GM20431 (cell line): ENCODE data around the gene NRIP1.

Experiments used
- in situ Hi-C: fragments of 300-500 bp; cut with MseI, MboI; formaldehyde crosslinking; loops from one replicate; pipeline ENCODE4 v1.15.0; 2020; ENCODE audit warnings: low sequenced_read_pairs; ENCODE audit not compliant: unreplicated experiment

NRIP1 gene

DNA sequence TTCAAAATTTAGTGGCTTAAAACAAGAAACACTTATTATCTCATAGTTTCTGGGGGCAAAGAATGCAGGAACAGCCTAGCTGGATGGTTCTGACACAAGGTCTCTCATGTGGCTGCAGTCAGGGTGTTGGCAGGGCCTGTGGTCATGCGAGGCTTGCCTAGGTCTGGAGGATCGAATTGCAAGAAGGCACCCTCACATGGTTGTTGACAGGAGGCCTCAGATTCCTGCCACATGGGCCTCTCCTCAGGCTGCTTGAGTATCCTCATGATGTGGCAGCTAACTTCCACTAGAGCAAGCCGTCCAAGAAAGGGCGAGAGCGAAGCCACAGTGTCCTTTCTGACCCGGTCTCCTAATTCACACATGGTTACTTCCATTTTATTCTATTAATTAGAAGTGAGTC is 6.2 kb upstream of the NRIP1 start:
- in situ Hi-C loops, result no loop called here

DNA sequence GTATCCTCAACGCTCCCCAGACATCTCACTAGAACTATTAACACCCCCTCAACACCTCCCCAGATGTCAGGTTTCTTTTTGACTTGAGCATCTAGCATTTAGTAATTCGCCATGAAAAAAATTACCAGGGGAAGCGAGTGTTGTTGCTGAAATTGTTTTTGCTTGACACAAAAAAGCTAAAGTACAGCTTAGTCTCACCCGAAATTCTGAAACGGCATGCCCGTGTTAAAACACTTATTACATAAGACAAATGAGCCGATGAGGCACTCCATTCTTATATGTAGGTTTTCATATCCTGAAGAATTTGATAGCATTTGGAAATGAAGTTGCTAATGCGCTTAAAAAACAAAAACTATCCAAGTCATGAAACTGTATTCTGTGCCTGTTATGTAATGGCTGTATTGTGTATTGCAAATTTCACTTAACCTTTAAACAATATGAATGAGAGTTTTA is 1.3 kb upstream of the NRIP1 start:
- in situ Hi-C loops, result no loop called here

DNA sequence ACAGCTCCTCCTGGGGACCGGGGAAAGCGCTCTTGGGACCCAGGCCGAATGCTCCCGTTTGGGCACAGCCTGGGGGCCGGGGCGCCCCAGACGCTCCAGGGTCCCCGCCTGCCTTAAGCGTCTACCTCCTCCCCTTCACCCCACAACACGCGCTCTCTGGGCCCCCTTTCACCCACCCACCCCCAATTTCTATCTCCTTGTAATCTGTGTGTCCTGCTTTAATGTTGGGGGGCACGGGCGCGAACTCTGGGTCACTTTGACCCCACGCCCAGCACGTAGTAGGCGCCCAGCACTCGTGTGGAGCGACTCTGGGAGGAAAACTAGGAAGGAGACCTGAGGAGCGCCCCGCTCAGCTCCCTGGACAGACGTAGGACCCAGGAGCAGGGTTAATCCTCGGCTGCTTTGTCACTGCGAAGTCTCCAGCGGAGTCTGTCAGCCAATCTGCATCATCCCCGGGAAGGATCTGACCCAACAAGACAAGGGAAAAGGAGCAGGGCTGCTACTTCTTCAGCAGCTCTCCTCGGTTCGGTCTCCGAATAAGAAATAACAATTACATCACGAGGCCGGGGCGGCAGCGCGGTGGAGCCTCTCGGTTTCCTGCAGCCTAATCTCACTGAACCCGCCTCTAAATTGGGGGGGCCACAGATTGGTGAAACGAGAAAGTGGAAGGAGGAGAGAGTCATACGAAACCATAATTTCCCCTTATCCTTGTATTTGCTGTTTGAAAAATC is 757 bp upstream of the NRIP1 start:
- in situ Hi-C loops, result no loop called here

DNA sequence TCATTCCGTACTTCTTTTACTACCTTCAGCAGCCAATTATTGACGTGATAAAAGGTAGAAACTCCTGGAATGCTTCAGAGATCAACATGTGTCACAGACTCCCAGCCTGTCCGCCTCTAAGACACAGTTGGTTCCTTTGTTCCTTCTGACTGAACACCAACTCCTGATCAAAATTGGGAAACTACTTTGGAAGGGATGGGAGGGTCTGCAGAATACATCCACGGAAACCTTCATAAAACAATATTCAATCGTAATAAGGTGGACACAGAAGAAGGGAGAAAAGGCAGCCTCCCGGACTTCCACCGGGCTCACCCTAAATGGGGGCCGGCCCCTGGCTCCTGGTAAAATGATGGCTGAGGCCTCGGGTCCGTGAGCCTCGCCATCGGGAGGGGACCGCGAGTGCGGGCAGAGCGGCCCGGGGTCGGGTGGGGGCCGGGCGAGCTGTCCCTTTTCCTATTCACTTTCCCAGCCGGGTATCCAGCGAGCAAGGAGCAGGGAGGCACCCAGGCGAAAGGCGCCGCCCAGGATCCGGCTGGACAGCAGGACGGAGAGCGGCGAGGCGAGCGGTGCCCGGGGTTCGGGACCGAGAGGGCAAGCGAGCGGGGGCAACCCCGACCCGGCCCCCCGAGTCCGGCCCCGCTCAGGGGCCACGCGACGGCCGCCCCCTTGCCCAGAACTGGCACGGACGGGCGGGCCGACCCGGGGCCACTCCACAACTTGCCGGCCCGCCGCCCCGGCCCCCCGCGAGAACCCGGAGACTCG is 805 bp downstream of the NRIP1 start:
- in situ Hi-C loops, result no loop called here

DNA sequence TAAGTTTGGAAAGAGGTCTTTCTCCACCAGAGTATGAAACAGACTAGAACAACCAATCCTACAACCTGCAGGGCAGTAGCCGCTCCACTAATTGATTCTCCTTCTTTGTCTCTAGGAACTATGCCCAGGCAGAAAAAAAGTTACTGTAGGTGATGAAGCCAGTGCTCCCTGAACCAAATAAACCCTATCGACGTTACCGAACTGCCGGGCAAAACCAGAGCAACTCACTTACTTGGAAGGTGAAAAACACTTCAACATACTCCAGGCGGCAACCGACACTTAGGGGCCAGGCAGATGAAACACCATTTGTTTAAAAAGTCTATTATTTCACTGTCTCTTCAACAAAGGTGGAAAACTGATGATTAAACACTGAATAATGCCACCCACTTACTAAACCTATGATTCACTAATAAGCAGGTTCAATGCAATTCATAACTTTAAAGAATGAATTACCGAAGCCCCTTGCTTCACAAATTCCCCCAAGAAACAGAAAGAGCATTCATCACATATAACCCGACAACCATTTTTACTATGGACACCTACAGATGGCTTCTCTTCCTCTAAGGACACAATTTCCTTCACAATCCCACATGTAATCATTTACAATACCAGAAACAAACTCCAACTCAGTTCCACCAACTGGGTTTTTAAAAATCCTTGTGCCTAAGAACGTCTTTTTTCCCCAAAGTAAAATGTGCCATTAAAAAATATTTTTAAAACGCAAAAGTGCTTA is 1.6 kb downstream of the NRIP1 start:
- in situ Hi-C loops, result no loop called here

DNA sequence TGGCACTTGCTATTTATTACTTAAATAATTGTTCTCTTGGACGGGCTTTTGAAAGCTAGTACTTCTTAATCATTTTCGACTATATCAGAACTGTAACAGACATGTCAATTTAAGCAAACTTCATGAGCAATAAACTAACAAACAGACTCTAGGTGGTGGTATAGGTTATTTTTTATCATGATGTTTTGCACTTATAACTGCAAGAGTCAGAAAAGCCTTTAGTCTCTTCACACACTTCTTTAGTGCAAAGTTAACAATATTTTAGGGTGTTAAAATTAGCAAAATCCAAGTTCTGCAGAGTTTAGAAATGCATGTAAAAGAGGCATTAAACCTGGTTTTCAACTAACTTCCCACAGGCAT is 2.2 kb downstream of the NRIP1 start:
- in situ Hi-C loops, result no loop called here

DNA sequence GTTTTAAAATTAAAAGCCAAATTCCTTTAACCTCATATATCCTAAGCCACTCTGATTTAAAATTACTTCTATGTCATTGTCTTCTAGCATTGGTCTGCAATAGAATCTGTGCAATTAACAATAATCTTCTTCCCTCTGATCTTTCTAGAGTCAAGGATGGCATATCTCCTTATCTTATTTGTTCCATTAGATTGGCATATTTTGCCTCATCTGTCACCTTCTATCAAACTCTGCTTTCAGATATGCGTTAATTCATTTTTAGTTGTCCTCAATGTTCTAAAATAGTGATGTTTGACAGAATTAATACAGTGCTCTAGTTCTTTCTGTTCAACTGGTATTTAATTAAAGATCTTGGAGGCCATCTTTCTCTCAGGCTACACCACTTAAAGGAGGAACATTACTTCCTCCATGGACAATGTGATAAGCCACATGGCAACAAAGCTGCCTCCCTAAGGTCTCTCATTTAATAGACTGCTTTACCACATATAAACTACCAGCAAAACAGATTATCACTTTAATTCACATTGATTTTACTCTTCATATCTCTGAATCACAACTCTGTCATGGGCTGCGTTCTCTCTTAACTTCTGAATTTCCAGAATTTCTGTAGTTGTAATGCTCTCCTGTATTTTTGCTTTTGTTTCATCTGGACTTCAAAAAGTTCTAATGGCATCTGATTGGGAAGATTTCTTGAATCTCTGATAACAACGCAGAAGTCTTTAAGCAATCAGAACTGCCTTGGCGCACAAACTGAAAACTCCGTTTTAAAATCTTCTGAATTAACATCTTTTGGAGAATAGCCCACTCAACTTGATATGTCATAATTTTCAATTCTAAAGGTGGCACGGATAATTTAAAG is 2.8 kb downstream of the NRIP1 start:
- in situ Hi-C loops, result no loop called here

DNA sequence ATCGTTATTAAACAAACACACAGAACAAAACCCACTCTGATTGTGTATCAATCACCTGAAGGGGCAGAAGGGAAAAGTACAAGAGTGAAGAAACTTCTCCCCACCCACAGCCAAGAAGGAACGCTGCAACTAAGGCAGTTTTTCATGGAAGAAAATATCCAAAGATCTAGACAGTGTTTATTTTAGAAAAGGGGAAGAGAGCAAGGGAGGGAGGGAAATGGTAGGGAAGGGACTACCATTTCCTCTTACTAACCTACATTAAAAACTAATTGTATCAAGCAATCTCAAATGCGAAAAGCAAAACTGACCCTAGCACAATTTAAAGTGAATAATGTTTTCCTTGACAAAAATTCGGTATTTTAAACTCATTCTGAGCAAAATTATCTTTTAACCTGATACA is 3.5 kb downstream of the NRIP1 start:
- in situ Hi-C loops, result no loop called here

DNA sequence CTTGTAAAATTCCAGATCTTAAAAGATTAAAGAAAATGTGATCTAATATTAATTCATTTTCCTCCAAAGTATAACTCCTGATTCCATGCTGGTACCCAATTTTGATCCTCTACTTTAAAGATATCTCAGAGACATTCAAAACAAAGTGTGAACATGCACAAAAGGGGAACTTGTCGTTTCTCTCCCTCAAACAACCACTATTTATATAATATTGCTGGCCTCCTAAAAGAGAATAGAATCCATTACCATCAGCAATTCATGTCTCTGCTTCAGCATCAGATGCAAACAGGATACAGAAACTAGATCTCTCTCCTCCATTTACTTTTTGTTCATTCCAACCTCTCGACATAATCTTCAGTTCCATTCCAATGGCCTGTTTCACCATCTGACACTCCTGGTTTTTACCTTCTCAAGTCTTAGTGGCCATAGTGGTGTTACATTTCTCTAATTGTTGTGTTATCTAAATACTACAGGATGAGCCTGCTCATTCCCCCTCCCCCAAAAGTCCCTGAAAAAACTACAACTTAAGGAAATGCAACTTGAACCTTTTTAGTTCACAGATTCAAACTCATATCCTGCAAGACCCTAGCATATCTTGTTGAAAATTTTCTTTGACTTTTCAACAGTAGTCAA is 4.1 kb downstream of the NRIP1 start:
- in situ Hi-C loops, result no loop called here

DNA sequence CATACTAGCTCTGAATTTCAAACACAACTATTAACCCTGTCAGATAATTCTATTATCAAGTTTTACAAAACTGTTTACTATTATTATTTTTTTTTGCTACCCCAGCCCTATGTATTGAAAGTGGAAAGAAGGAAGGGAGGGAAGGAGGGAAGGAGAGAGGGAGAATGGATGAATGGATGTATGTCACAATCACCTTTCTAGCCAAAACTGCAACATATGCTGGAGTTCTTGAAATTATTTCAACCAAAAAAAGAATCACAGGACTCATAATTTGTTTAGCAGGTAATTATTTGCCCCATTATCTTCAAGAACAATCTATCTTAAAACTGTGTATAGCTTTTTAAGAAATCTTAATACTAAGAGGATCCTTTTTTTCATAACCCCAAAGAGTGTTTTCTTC is 5.4 kb downstream of the NRIP1 start:
- in situ Hi-C loops, result no loop called here

DNA sequence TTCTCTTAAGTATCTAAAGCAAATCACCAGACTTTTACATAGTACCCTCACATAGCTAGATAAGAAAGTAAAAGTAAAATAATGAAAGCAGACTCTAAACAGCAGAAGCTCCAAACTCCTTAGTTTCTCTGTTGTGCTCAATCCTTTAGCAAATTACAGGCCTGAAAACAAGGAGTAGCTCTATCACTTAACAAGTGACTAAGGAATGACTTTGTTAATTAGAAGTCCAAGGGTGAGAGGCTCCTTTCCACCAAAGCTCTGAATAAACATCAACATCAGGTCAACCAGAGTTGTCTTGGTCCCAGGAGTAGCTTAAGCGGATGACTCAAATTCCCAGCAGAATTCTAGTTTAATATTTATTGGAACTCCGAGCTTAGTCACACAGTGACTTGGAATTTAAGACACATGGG is 5.9 kb downstream of the NRIP1 start:
- in situ Hi-C loops, result no loop called here

DNA sequence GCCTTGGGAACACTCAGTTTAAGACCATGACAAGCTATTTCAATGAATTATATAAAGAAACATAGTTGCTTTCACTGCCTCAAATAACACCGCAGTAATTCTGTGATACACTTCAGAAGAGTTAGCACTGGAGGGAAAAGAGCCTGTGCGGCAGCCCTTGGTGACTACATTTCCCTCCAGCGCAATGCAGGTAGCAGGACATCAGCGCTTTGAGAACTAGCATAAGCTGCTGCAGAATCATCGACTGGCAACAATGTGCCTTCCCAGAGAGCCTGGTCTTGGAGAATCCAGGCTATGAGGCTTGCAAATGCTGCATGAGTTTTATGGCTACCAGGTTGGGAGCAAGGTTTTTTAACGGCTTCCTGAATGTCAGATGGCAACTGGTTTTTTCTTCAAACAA is 7.5 kb downstream of the NRIP1 start:
- in situ Hi-C loops, result no loop called here

DNA sequence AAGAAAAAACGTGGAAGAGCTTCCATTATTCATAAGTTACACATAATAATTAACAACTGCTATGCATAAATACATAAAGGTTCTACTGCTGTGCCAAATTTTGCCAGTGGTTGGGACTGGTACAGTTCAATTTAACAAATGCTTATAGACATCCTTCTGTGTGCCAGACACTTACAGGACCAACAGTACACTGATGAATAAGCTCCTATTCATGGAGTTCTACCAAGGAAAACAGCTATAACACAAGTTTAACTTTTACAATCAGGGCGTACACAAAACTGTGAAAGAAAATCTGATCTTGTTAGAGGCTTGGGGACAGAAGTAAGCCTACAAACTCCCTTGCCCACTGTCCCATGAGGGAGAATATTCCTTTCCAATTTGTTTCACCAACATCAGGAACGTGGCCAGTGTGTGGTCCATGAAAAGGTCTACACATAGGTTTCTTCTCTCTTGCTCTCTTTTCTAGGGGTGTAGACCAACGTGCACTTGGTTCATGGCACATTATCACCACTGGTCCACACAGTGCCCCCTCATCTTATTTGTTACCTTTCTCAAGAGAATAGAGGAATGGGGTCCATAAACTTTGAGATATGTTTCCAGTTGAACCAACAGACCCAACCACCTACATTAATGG is 10.1 kb downstream of the NRIP1 start:
- in situ Hi-C loops, result no loop called here

DNA sequence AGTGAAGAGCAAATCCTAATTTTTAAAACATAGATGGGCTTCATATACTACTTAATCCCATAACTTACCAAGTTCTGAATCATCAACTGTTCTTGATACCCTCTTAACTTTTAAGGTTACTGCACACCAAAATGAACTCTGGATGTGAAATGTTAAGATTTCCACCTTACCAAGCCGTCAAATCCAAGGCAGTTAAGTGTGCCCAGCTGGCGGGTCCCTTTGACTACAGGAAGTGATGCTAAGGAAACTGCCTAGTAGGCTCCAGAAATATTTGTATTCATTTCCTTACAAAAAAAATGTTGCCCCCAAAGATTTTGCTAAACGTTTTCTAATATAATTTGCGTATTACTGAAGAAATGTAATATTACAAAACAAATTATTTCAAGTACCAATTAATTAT is 10.7 kb downstream of the NRIP1 start:
- in situ Hi-C loops, result no loop called here

DNA sequence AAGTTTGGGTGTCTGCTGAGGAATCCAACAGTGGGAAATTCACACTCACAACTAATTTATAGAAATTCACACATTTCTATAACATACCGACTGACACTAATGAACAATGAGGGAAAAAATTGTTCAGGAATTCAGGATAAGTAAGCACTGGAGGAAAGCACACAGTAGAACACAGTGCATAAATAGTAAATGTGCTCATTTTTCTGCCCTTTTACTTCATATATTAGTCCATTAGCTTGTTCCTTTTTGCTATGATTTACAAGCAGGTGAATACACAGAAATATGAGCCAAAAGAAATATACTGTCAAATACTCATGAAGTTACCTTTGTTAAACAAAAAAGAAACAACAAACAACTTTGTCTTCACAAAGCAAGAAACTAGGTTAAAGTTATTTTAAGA is 11.3 kb downstream of the NRIP1 start:
- in situ Hi-C loops, result no loop called here

DNA sequence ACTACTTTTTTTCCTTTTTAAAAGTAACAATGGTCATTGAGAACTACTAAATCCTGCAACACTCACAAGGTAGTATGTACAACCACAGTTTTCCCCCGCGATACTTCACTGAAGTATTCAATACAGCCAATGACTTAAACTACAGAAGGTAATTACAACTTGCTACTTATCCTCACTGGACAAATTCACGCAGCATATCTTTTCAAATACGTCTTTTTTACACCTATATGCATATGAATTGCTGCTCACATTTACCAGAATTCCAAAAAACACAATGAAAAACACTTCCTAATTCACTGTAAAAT is 12.4 kb downstream of the NRIP1 start:
- in situ Hi-C loops, result no loop called here

DNA sequence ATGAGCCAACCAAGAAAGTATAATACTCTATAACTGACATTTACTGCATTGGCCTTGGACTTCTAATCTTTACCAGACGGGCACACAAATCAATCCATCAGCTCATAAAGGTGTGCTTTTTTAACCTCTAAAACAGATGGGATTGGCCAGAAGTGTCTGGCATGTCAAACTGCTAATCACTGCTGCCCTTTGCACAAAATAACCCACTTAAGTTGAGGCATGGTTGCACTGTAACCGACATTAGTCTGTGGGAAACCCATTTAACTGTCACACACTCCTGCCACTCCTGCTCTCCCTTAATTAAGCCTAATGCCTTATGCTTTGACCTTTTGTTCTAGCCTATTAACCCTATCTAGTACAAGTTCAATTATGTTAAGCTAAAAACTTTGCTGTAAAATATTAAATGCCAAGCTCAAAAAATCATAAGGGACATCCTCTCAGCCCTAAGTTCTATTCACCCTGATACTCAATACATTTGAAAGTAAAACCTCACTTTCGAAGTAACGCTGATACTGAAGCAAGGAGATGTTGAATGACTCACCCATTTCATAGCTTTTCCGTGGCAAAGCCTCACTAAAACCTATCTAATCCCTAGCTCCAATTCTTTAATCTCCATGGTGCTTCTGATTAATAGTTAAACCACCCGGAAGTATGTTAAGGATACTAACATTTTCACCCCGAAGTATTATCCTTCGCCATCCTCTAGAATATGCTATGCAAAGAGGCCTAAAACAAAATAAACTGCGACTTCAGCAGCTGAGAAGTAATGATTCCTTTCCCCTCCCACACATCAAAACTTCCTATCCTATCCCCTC is 12.9 kb downstream of the NRIP1 start:
- in situ Hi-C loops, result no loop called here

DNA sequence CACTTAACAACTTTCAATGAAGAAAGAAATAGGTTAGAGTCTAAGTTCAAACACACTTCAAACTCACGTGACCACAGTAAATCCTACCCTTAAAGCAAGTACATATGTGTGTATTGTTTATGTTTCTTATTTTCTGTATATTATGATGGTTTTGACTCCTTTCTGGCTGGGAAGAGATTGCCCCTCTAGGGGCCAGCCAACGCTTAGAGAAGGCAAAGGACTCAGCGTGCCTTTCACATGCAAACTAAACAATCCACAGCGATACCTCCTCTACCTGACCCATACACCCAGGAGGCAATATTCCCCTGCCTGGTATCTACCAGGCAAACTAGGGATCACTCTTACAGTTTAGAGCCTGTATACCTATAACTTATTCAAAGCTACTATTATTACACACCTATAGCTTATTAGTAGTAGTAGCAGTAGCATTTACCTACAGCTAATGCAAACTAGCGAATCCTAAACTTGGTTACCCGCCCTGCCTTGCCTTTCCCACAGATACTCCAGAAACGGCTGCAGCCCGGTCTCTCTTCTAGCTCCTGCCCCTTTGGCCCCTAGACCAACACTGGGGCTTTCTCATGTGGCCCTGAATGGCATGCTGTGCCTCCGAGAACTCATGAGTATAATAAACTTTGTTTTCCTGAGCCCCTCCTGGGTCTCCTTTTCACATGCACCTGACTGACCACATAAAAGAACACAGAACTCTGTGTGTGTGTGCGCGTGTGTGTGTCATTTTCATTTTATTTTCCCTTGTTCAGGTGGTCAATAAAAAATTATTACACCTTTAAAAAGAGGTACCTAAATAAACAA is 14.0 kb downstream of the NRIP1 start:
- in situ Hi-C loops, result no loop called here
